MCF 10A (cell line): Measurements from ENCODE around the gene FAM3C. TPM values are rescaled to one million over a fixed set of nuclear protein-coding genes. Genes with fewer than 3 reads are reported as not detected.

Experiments used
- BruUV-seq: library from RNA; stranded (reverse); fragments of 400-500 nt; replicated peaks from 2 replicates; lab custom pipeline; 2021; lab: Mats Ljungman, UMichigan
- CTCF ChIA-PET: fragments of 300-600 bp; sonication (Branson Sonifier 250); formaldehyde crosslinking; extraction: SDS; loops from one replicate; lab custom pipeline; 2021; ENCODE audit warnings: antibody characterized with exemption, inconsistent platforms; lab: Yijun Ruan, JAX
- POLR2A ChIA-PET: fragments of 300-600, 350-650 bp; sonication (Branson Sonifier 250); formaldehyde crosslinking; extraction: SDS; loops from one replicate; lab custom pipeline; 2020; ENCODE audit warnings: antibody characterized with exemption, inconsistent platforms; lab: Yijun Ruan, JAX
- DNase-seq: peaks from one replicate; pipeline ENCODE4 v3.0.0-alpha.2; 2018; ENCODE audit not compliant: unreplicated experiment
- H3K27ac Mint-ChIP-seq: one replicate; pipeline ENCODE4 v1.8.0; 2022; ENCODE audit warnings: mild to moderate bottlenecking, low read depth, mixed read lengths; ENCODE audit not compliant: unreplicated experiment
- H3K27me3 Mint-ChIP-seq: one replicate; pipeline ENCODE4 v1.8.0; 2022; ENCODE audit warnings: mixed read lengths; ENCODE audit not compliant: insufficient read depth, unreplicated experiment
- H3K36me3 Mint-ChIP-seq: one replicate; pipeline ENCODE4 v1.8.0; 2022; ENCODE audit warnings: mild to moderate bottlenecking, moderate library complexity, mixed read lengths; ENCODE audit not compliant: insufficient read depth, unreplicated experiment
- H3K4me1 Mint-ChIP-seq: one replicate; pipeline ENCODE4 v1.8.0; 2022; ENCODE audit warnings: mixed read lengths; ENCODE audit not compliant: insufficient read depth, unreplicated experiment
- H3K4me3 Mint-ChIP-seq: one replicate; pipeline ENCODE4 v1.8.0; 2022; ENCODE audit warnings: mild to moderate bottlenecking, moderate library complexity, mixed read lengths; ENCODE audit not compliant: unreplicated experiment
- H3K9me3 Mint-ChIP-seq: one replicate; pipeline ENCODE4 v1.8.0; 2022; ENCODE audit warnings: mixed read lengths; ENCODE audit not compliant: unreplicated experiment
- CTCF ChIP-seq: fragments of 200-600 bp; IDR thresholded peaks from one replicate; pipeline ENCODE4 v1.8.0; 2022; ENCODE audit warnings: antibody characterized with exemption, mild to moderate bottlenecking; ENCODE audit not compliant: unreplicated experiment
- intact Hi-C: fragments of 100-400 bp; cut with micrococcal nuclease; formaldehyde crosslinking; loops from 2 replicates; pipeline ENCODE4 v1.14.1; 2022
- total RNA-seq: library from RNA; stranded (reverse); gene quantifications from 2 replicates; pipeline ENCODE4 v1.2.3, GENCODE V29; 2022

Gene FAM3C
- total RNA-seq, 1 experiment from 2014 or later = 56.5 TPM

GRCh38 chr7:121366852-121367431 is 29.2 kb downstream of the FAM3C start:
- ChIA-PET POLR2A (interaction anchor here (0.6 to 2.0 kb wide), 7 partner anchors 29 to 628 kb away, joined by 3 to 7 read pairs (median 4); no protein-coding TSS in a partner anchor), CTCF (interaction anchor here (0.6 to 5.1 kb wide), 33 partner anchors 9 to 776 kb away, joined by 3 to 67 read pairs (median 4); partner anchors contain the start of gene FAM3C)
- Mint-ChIP-seq H3K27ac (peak overlapping the region; percentile 39), H3K27me3 (no peaks in the 10 kb centered on the region), H3K36me3 (peaks cover 44% of the 10 kb centered on the region), H3K4me3 (no peak overlapping the region), H3K4me1 (peaks cover 7% of the 10 kb centered on the region), H3K9me3 (no peaks in the 10 kb centered on the region)
- peak; percentile 37 for DNase-seq
- BruUV-seq = no TSS peak
- TF ChIP-seq CTCF = peak; percentile 72
- intact Hi-C loops = loop anchor here (1.0 to 2.0 kb wide), 5 partner anchors 29 to 628 kb away; partner anchors contain the start of gene FAM3C

GRCh38 chr7:121360564-121360963 is 35.5 kb downstream of the FAM3C start:
- intact Hi-C loops = no loop called here
- CTCF ChIA-PET = interaction anchor here (0.8 to 1.6 kb wide), 3 partner anchors 8 to 634 kb away, joined by 3 to 7 read pairs (median 6); no protein-coding TSS in a partner anchor
- Mint-ChIP-seq H3K27me3 (no peaks in the 10 kb centered on the region), H3K9me3 (no peaks in the 10 kb centered on the region), H3K27ac (peak overlapping the region; percentile 46), H3K36me3 (peaks cover 43% of the 10 kb centered on the region), H3K4me1 (no peaks in the 10 kb centered on the region), H3K4me3 (no peak overlapping the region)
- TF ChIP-seq CTCF = no peak
- POLR2A ChIA-PET = no interaction called here
- BruUV-seq = no TSS peak
- no peak for DNase-seq

- H3K4me1 Mint-ChIP-seq = no peaks in the 10 kb centered on the region
- intact Hi-C loops = no loop called here
- TF ChIP-seq CTCF = no peak
- CTCF ChIA-PET = interaction anchor here (0.7 to 1.9 kb wide), 4 partner anchors 11 to 248 kb away, joined by 3 to 7 read pairs (median 4); no protein-coding TSS in a partner anchor
- no peak overlapping the region for H3K4me3 Mint-ChIP-seq
- no peak for DNase-seq
- peaks cover 66% of the 10 kb centered on the region for H3K36me3 Mint-ChIP-seq
- no peaks in the 10 kb centered on the region for H3K27me3 Mint-ChIP-seq
- no peaks in the 10 kb centered on the region for H3K9me3 Mint-ChIP-seq
- H3K27ac Mint-ChIP-seq = no peak overlapping the region
- no TSS peak for BruUV-seq
- POLR2A ChIA-PET = no interaction called here
These were observed 40.5 kb downstream of the FAM3C start for GRCh38 chr7:121355574-121355973.

- intact Hi-C loops = no loop called here
- ChIA-PET POLR2A (interaction anchor here (1.0 kb wide), 1 partner anchor 13 kb away, joined by 5 read pairs; no protein-coding TSS in a partner anchor), CTCF (interaction anchor here (0.9 to 1.4 kb wide), 4 partner anchors 9 to 253 kb away, joined by 3 to 7 read pairs (median 4); no protein-coding TSS in a partner anchor)
- BruUV-seq = no TSS peak
- no peak overlapping the region for H3K27ac Mint-ChIP-seq
- DNase-seq = no peak
- TF ChIP-seq CTCF = no peak
- no peak overlapping the region for H3K4me3 Mint-ChIP-seq
- H3K9me3 Mint-ChIP-seq = no peaks in the 10 kb centered on the region
- no peaks in the 10 kb centered on the region for H3K27me3 Mint-ChIP-seq
- peaks cover 63% of the 10 kb centered on the region for H3K36me3 Mint-ChIP-seq
- H3K4me1 Mint-ChIP-seq = no peaks in the 10 kb centered on the region
These were observed 43.8 kb downstream of the FAM3C start for GRCh38 chr7:121352323-121352722.
